Measurements from ENCODE around the gene EFCAB8. TPM values are rescaled to one million over a fixed set of nuclear protein-coding genes. Genes with fewer than 3 reads are reported as not detected.
"Not testable (repeated sequence)": the region's sequence is repeated elsewhere in the genome, so short reads cannot be mapped to it uniquely, and the experiment has no call there.

The EFCAB8 gene
- total RNA-seq, 1 experiment from 2014 or later = not detected

DNA sequence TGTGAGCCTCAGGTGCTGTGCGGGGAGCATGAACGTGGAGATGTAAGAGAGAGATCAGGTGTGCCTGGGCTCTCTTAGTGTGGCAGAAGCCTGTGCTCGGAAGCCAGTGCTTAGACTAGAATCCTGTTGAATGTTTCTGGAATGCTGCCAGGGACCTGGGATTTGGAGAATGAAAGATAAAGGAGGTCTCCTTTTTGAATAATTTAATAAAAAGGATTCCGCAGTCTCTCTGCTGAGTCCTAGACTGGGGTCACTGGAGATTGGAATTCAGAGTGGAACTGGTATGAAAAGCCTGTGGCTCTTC lies 18.8 kb upstream of the EFCAB8 start:
- no peak for DNase-seq (ENCODE audit: low read depth)

GRCh38 chr20:32841174-32841573 lies 17.5 kb upstream of the EFCAB8 start:
- DNase-seq (ENCODE audit: low read depth) = no peak

- DNase-seq (ENCODE audit: low read depth) = no peak
Measured at GRCh38 chr20:32841632-32842031, 17.1 kb upstream of the EFCAB8 start.

DNA sequence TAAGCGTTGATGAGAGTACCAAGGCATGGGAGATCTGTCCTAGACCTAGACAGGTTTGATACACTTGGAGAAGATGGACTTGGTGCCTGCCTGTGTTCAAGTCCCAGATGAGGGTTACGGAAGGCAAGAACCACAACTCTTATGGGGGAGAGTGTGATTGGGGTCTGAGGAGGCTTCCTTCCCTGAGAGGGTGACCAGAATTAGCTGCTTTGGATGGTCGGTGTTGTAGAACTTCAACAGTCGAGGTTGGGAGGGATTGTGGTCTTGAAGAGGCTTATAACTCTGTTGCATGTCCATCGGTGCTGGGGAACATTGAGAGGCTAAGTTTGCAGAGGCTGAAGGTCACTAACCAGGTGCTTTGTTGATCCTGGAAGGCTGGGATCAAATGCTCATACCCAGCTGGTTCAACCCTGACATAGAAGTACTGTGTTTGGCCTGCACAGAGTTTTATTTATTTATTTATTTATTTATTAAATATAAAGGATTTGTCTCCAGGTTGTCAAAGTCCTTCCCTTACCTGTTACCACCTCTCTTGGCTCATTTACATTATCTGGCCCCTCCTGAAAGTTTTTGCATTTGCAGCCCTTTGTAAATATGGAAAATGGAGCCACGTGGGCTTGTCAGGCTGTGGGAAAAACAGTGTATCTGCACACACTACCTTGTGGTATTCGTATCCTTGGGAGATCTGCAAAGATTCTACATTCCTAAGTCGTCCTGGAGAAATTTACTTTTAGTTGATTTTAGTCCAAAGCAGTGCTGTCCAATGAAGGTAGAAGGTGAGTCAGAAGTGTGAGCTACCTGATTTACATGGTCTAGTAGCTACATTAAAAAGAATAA lies 15.8 kb upstream of the EFCAB8 start:
- DNase-seq (ENCODE audit: low read depth) = no peak

- no peak for DNase-seq (ENCODE audit: low read depth)
Measured at GRCh38 chr20:32845786-32846185, 12.9 kb upstream of the EFCAB8 start.

GRCh38 chr20:32846852-32847251 lies 11.9 kb upstream of the EFCAB8 start:
- no peak for DNase-seq (ENCODE audit: low read depth)

DNA sequence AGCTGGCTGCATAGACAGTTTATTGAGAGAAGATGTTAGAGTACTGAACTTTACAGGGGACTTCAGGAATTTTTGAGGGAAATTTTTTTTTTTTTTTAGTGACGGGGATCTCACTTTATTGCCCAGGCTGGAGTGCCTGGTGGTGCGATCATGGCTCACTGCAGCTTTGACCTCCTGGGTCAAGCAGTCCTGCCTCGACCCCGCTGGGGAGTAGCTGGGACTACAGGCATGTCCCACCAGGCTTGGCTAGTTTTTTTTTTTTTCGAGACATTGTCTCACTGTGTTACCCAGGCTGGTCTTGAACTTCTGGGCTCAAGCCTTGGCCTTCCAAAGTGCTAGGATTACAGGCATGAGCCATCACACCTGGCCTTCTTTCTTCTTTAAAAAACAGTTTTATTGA lies 10.8 kb upstream of the EFCAB8 start:
- DNase-seq (ENCODE audit: low read depth) = no peak

- no peak for DNase-seq (ENCODE audit: low read depth)
Measured at GRCh38 chr20:32848846-32849245, 9.9 kb upstream of the EFCAB8 start.

GRCh38 chr20:32849577-32849976 lies 9.1 kb upstream of the EFCAB8 start:
- no peak for DNase-seq (ENCODE audit: low read depth)

GRCh38 chr20:32855387-32855786 lies 3.3 kb upstream of the EFCAB8 start:
- no peak for DNase-seq (ENCODE audit: low read depth)

DNA sequence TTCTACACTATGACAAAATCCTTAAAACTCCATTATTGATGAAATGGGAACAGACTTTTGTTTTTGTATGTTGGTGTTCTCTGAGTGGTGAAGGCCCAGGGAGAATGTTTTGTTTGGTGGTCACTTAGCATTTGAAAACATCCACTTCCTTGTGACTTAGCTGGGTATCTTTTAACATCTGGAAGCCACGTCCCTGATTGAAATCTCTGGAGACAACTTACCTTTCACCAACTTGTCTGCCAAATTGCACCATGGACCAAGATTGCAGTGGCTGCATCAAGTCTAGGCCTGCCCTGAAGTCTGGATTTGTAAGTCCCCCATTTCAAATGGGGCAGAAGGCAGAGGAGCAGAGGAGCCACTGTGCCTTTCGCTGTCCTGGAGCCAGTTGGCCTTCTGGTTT lies 534 bp upstream of the EFCAB8 start:
- no peak for DNase-seq (ENCODE audit: low read depth)

- no peak for DNase-seq (ENCODE audit: low read depth)
Measured at GRCh38 chr20:32861446-32861845, 2.7 kb downstream of the EFCAB8 start.

GRCh38 chr20:32869562-32869961 lies 10.8 kb downstream of the EFCAB8 start:
- DNase-seq (ENCODE audit: low read depth) = no peak

GRCh38 chr20:32870526-32870925 lies 11.8 kb downstream of the EFCAB8 start:
- not testable (repeated sequence) for DNase-seq (ENCODE audit: low read depth)

GRCh38 chr20:32870985-32871384 lies 12.3 kb downstream of the EFCAB8 start:
- no peak for DNase-seq (ENCODE audit: low read depth)

DNA sequence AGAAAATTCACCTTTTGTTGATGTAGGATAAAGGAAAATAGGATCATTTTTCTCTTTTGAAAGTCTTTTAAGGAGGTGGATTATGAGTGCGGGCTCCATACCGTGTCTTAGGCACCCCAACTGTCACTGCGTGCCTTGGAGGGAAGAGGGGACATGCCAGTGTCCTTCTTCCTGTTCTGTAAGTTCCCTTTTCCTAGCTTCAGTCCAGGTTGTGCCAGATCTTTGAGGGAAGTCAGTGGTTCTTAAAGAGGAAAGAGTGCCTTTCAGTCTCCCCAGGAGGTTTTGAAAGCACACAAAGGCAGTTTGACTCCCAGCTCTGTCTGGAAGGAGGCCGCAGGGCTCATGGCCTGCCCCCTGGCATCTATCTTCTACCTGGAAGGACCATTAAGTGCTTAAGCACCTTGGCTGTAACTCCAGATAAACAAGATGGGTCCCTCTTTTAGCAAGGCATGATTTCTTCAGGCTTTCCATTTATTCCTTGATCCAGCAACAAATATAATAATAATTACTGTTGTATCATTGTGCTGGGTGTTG lies 13.0 kb downstream of the EFCAB8 start:
- no peak for DNase-seq (ENCODE audit: low read depth)

GRCh38 chr20:32872266-32872665 lies 13.5 kb downstream of the EFCAB8 start:
- DNase-seq (ENCODE audit: low read depth) = no peak

GRCh38 chr20:32875673-32876072 lies 16.9 kb downstream of the EFCAB8 start:
- DNase-seq (ENCODE audit: low read depth) = no peak

DNA sequence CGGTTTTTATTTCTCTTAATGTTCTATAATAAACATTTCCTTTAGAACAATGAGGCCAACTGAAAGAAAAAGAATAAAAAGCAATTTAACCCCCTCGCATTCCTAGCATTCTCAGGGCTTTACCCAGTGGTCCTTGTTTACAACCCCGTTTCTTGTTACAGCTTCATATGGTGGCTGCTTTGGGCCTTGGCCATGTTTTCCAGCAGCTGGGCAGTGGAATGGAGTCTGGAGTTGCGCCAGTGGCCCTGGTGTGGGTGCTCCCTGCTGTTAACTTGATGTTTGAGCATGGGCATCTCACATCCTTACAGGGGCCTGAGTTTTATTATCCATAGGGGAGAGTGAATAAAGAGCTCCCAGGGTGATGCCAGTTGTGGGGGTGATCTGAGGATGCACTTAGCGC lies 18.8 kb downstream of the EFCAB8 start:
- DNase-seq (ENCODE audit: low read depth) = no peak

GRCh38 chr20:32878820-32879219 lies 20.1 kb downstream of the EFCAB8 start:
- DNase-seq (ENCODE audit: low read depth) = no peak

DNA sequence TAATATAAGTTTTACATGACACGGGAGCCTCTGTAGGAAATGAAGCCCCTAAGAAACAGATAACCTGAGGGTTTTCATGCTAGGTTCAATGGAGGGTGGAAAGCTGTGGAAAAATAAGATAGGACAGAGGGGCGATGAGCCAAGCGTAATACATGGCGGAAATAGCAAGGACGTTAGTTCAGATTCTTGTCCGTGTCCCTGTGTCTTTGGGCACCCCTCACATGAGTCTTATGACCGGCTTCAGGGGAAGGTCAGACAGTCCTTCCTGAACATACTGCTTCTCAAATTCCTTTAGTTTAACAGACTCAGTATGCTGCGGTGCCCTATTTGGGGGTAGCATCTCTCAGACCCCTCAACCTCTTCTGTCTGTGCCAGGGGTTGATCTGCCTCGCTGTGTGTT lies 20.8 kb downstream of the EFCAB8 start:
- no peak for DNase-seq (ENCODE audit: low read depth)

GRCh38 chr20:32880635-32881034 lies 21.9 kb downstream of the EFCAB8 start:
- DNase-seq (ENCODE audit: low read depth) = no peak

DNA sequence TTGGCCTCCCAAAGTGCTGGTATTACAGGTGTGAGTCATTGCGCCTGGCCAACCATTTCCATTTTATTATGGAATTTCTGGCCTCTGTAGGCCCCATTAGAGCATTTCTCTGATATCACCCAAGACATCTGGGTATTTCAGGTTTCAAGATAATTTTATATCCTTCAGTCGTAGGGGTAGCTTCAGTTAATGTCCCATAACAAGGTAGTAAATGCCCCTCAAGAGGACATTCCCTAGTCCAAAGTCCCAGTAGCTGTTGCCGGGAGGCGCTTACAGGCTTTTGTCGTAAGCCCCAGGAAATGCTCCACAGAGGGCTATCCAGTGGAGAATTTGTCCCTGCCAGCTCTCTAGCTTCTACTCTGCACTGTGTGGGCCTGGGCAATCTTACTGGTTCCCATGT lies 24.4 kb downstream of the EFCAB8 start:
- no peak for DNase-seq (ENCODE audit: low read depth)

Data from HT1080 (cell line).